IMR-90 (cell line): ENCODE measurements around the gene KCNK18. TPM values are rescaled to one million over a fixed set of nuclear protein-coding genes. Genes with fewer than 3 reads are reported as not detected.

ENCODE experiments used
- ATAC-seq: fragments of 200-7000 bp; cut with Tn5 transposase; 2 replicates; pipeline ENCODE4 v1.9.1; 2020; ENCODE audit warnings: low read depth, mild to moderate bottlenecking, moderate library complexity
- BruUV-seq: library from RNA; stranded (reverse); fragments of 400-500 nt; replicated peaks from 2 replicates; lab custom pipeline; 2021; lab: Mats Ljungman, UMichigan
- CTCF ChIA-PET: fragments of 300-600 bp; formaldehyde crosslinking; extraction: SDS; loops from one replicate; lab custom pipeline; 2021; ENCODE audit warnings: antibody characterized with exemption; lab: Yijun Ruan, JAX
- POLR2A ChIA-PET: fragments of 300-600 bp; sonication (Branson Sonifier 250); formaldehyde crosslinking; loops from one replicate; lab custom pipeline; 2022; ENCODE audit warnings: antibody characterized with exemption; ENCODE audit not compliant: unreplicated experiment; lab: Charles Lee
- DNase-seq: peaks from one replicate; pipeline ENCODE4 v3.0.0; 2013
- H2AFZ ChIP-seq: replicated peaks from 2 replicates; pipeline ENCODE3; 2013; ENCODE audit warnings: low read length, mild to moderate bottlenecking; ENCODE audit not compliant: poor library complexity
- H2AK5ac ChIP-seq: 2 replicates; pipeline ENCODE4 v1.6.1; 2013; ENCODE audit warnings: low read depth, low read length, inconsistent platforms
- H2AK9ac ChIP-seq: replicated peaks from 2 replicates; pipeline ENCODE3; 2013; ENCODE audit warnings: mild to moderate bottlenecking, low read depth, low read length, moderate library complexity; ENCODE audit not compliant: poor library complexity
- H2BK120ac ChIP-seq: 2 replicates; pipeline ENCODE4 v1.6.1; 2013; ENCODE audit warnings: low read depth, low read length, inconsistent platforms
- H2BK15ac ChIP-seq: 3 replicates; pipeline ENCODE4 v1.6.1; 2013; ENCODE audit warnings: low read depth, low read length, inconsistent platforms
- H2BK20ac ChIP-seq: 2 replicates; pipeline ENCODE4 v1.6.1; 2013; ENCODE audit warnings: low read depth, mild to moderate bottlenecking, inconsistent platforms, low read length, moderate library complexity
- H2BK5ac ChIP-seq: 2 replicates; pipeline ENCODE4 v1.6.1; 2013; ENCODE audit warnings: mild to moderate bottlenecking, low read depth, low read length, inconsistent platforms; ENCODE audit not compliant: poor library complexity, severe bottlenecking
- H3K14ac ChIP-seq: replicated peaks from 2 replicates; pipeline ENCODE4 v1.6.1; 2013; ENCODE audit warnings: low read depth, low read length, inconsistent platforms
- H3K18ac ChIP-seq: 2 replicates; pipeline ENCODE4 v1.6.1; 2013; ENCODE audit warnings: low read depth, low read length, control low read depth
- H3K23ac ChIP-seq: 2 replicates; pipeline ENCODE4 v1.6.1; 2013; ENCODE audit warnings: low read depth, low read length, inconsistent platforms
- H3K27ac ChIP-seq: 2 replicates; pipeline ENCODE4 v1.5.1; 2013; ENCODE audit warnings: mild to moderate bottlenecking, control low read depth, low read length; ENCODE audit not compliant: insufficient read depth
- H3K27me3 ChIP-seq: 2 replicates; pipeline ENCODE4 v1.6.1; 2013; ENCODE audit warnings: low read length; ENCODE audit not compliant: control insufficient read depth, insufficient read depth
- H3K36me3 ChIP-seq: 2 replicates; pipeline ENCODE4 v1.6.1; 2013; ENCODE audit warnings: low read length, mixed read lengths; ENCODE audit not compliant: control insufficient read depth, insufficient read depth
- H3K4ac ChIP-seq: 2 replicates; pipeline ENCODE4 v1.6.1; 2013; ENCODE audit warnings: low read depth, low read length, inconsistent platforms
- H3K4me1 ChIP-seq: 2 replicates; pipeline ENCODE4 v1.6.1; 2013; ENCODE audit warnings: low read length, mixed read lengths; ENCODE audit not compliant: control insufficient read depth, insufficient read depth
- H3K4me2 ChIP-seq: 2 replicates; pipeline ENCODE4 v1.6.1; 2013; ENCODE audit warnings: low read depth, mild to moderate bottlenecking, control low read depth, low read length, moderate library complexity
- H3K4me3 ChIP-seq: 2 replicates; pipeline ENCODE4 v1.5.1; 2013; ENCODE audit warnings: low read depth, mild to moderate bottlenecking, control low read depth, low read length, moderate library complexity; ENCODE audit not compliant: insufficient read depth
- H3K56ac ChIP-seq: 2 replicates; pipeline ENCODE4 v1.6.1; 2013; ENCODE audit warnings: low read length, inconsistent platforms; ENCODE audit not compliant: insufficient read depth; ENCODE audit errors: extremely low read depth
- H3K79me1 ChIP-seq, 2 experiments: 2 replicates each; pipeline ENCODE4 v1.6.1; 2013; ENCODE audit warnings: low read length in 2 of 2, inconsistent platforms in 1 of 2, low read depth in 1 of 2
- H3K9ac ChIP-seq: 2 replicates; pipeline ENCODE4 v1.6.1; 2013; ENCODE audit warnings: low read depth, low read length, control low read depth
- H3K9me1 ChIP-seq: 2 replicates; pipeline ENCODE4 v1.6.1; 2013; ENCODE audit warnings: low read length, inconsistent platforms; ENCODE audit not compliant: insufficient read depth
- H3K9me3 ChIP-seq: 2 replicates; pipeline ENCODE4 v1.6.1; 2013; ENCODE audit warnings: low read length; ENCODE audit not compliant: control insufficient read depth, insufficient read depth
- H4K20me1 ChIP-seq: 2 replicates; pipeline ENCODE4 v1.6.1; 2013; ENCODE audit warnings: low read length, inconsistent platforms; ENCODE audit not compliant: insufficient read depth
- H4K5ac ChIP-seq: 2 replicates; pipeline ENCODE4 v1.6.1; 2013; ENCODE audit warnings: mild to moderate bottlenecking, low read depth, low read length, control low read depth
- H4K8ac ChIP-seq, 2 experiments: 2 replicates each; pipeline ENCODE4 v1.6.1; 2013; ENCODE audit warnings: low read depth in 2 of 2, low read length in 2 of 2, control low read depth in 1 of 2, inconsistent platforms in 1 of 2
- H4K91ac ChIP-seq: 2 replicates; pipeline ENCODE4 v1.6.1; 2013; ENCODE audit warnings: low read depth, low read length, inconsistent platforms; ENCODE audit not compliant: insufficient read depth
- BHLHE40 ChIP-seq: fragments of 150-350 bp; IDR thresholded peaks from 2 replicates; pipeline ENCODE4 v1.6.1; 2016; ENCODE audit warnings: mild to moderate bottlenecking, low read depth, low read length
- CEBPB ChIP-seq: IDR thresholded peaks from 2 replicates; pipeline ENCODE4 v1.6.1; 2012; ENCODE audit warnings: low read depth, low read length, improper control_type of control experiment
- CHD1 ChIP-seq: IDR thresholded peaks from 2 replicates; pipeline ENCODE4 v1.6.1; 2012; ENCODE audit warnings: low read depth, low read length, improper control_type of control experiment
- ELK1 ChIP-seq: fragments of 150-350 bp; IDR thresholded peaks from 2 replicates; pipeline ENCODE4 v1.6.1; 2016; ENCODE audit warnings: low read depth, mild to moderate bottlenecking, low read length, moderate library complexity, borderline replicate concordance
- MAFK ChIP-seq: IDR thresholded peaks from 2 replicates; pipeline ENCODE4 v1.6.1; 2012; ENCODE audit warnings: low read depth, low read length, improper control_type of control experiment
- MXI1 ChIP-seq: IDR thresholded peaks from 2 replicates; pipeline ENCODE4 v1.6.1; 2012; ENCODE audit warnings: low read depth, mild to moderate bottlenecking, low read length, moderate library complexity, borderline replicate concordance
- NFE2L2 ChIP-seq: fragments of 150-350 bp; IDR thresholded peaks from 2 replicates; pipeline ENCODE4 v1.6.1; 2016; ENCODE audit warnings: low read depth, mild to moderate bottlenecking, low read length
- POLR2A ChIP-seq: IDR thresholded peaks from 2 replicates; pipeline ENCODE4 v1.6.1; 2012; ENCODE audit warnings: mild to moderate bottlenecking, low read depth, low read length
- RAD21 ChIP-seq: IDR thresholded peaks from 2 replicates; pipeline ENCODE4 v1.6.1; 2012; ENCODE audit warnings: low read length, improper control_type of control experiment
- RCOR1 ChIP-seq: IDR thresholded peaks from 2 replicates; pipeline ENCODE4 v1.6.1; 2012; ENCODE audit warnings: mild to moderate bottlenecking, low read length, improper control_type of control experiment; ENCODE audit not compliant: insufficient replicate concordance
- RFX5 ChIP-seq: IDR thresholded peaks from 2 replicates; pipeline ENCODE4 v1.8.0; 2012; ENCODE audit warnings: low read depth, mild to moderate bottlenecking, low read length, moderate library complexity
- SMC3 ChIP-seq: fragments of 150-350 bp; IDR thresholded peaks from 2 replicates; pipeline ENCODE4 v1.6.1; 2016; ENCODE audit warnings: low read depth, mild to moderate bottlenecking, antibody characterized with exemption, low read length, moderate library complexity
- WGBS, 2 experiments: methylation state at CpG; one replicate each; pipeline versions ENCODE4 v1.1.5 to v1.1.7; 2013; ENCODE audit warnings: missing lambda C conversion rate in 2 of 2; ENCODE audit not compliant: insufficient read length in 1 of 2; ENCODE audit errors: extremely low coverage in 2 of 2; 5-methylcytosine and 5-hydroxymethylcytosine counted together
- dilution Hi-C: fragments of 300-500 bp; cut with HindIII; formaldehyde crosslinking; loops from one replicate; pipeline ENCODE4 v1.14.3; 2018; ENCODE audit warnings: low sequenced_read_pairs; ENCODE audit not compliant: unreplicated experiment
- in situ Hi-C: fragments of 300-500 bp; cut with MboI; formaldehyde crosslinking; loops from 3 replicates; pipeline ENCODE4 v1.14.3; 2019; ENCODE audit warnings: low sequenced_read_pairs, inconsistent platforms, mixed read lengths
- intact Hi-C: fragments of 100-400 bp; cut with micrococcal nuclease; formaldehyde crosslinking; loops from 2 replicates; pipeline ENCODE4 v1.10.0; 2022
- polyA plus RNA-seq, 3 experiments: library from polyadenylated mRNA; depleted of rRNA; stranded (reverse); fragments of >200 nt; gene quantifications; 2 replicates each; pipeline ENCODE4 v1.2.3, GENCODE V29; 2012; ENCODE audit warnings: low replicate concordance in 1 of 3
- total RNA-seq: library from RNA; depleted of rRNA; stranded (reverse); fragments of >200 nt; gene quantifications from 2 replicates; pipeline ENCODE4 v1.2.3, GENCODE V29; 2012
- TF ChIP-seq, protein P1 (sequence below): fragments of 150-350 bp; IDR thresholded peaks from 2 replicates; pipeline ENCODE4 v1.6.1; 2017; ENCODE audit warnings: mild to moderate bottlenecking, antibody characterized with exemption, low read length, low read depth

The KCNK18 gene
- total and polyA plus RNA-seq, 2 of the 4 experiments (the other 2 are of a cell fraction): not detected

DNA sequence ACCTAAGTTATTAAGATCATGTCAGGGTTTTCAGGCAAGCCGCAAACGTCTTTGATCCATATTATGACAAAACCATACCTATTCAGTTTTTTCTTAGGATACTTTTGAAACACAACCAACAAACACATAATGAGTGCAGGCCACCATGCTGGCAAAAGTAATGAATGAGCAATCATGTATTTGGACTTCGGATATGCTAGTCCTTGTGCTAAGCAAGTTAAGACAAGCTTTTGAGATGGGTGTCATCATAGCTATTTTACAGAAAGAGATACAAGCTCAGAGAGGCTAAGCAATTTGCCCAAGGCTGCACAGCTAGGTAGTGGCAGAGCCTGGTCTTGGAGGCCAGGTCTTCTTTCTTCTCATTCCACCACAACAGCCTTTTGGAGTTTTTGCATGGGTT, 12.5 kb upstream of the KCNK18 start:
- in situ Hi-C loops: no loop called here
- POLR2A ChIA-PET: no interaction called here
- no peak overlapping the region for H3K4me3 ChIP-seq

More for the DNA sequence above, 12.5 kb upstream of the KCNK18 start:
- Histone ChIP-seq H3K23ac (no peak overlapping the region), H2BK15ac (no peak overlapping the region), H3K27ac (no peak overlapping the region), H3K56ac (no peak overlapping the region), H4K91ac (no peak overlapping the region), H3K27me3 (peaks cover 3% of the 10 kb centered on the region), H3K79me1 (no peaks in the 10 kb centered on the region), H3K18ac (no peak overlapping the region), H4K20me1 (no peaks in the 10 kb centered on the region), H2AK9ac (no peak overlapping the region), H4K5ac (no peak overlapping the region), H2AK5ac (no peak overlapping the region), H3K36me3 (no peaks in the 10 kb centered on the region), H3K4ac (no peak overlapping the region), H2AFZ (no peak overlapping the region), H2BK20ac (no peak overlapping the region), H3K9ac (no peak overlapping the region), H3K9me3 (no peaks in the 10 kb centered on the region), H2BK5ac (no peak overlapping the region), H3K4me1 (no peaks in the 10 kb centered on the region), H3K9me1 (no peaks in the 10 kb centered on the region), H4K8ac (no peak overlapping the region), H3K14ac (no peak overlapping the region), H2BK120ac (no peak overlapping the region), H3K4me2 (no peak overlapping the region)
- ATAC-seq (no peak), DNase-seq (no peak)
- intact Hi-C loops (no loop called here), dilution Hi-C loops (no loop called here)
- no peak for TF ChIP-seq NFE2L2
- TF ChIP-seq RAD21: no peak
- TF ChIP-seq CEBPB: no peak
- no peak for TF ChIP-seq POLR2A
- no peak for TF ChIP-seq RFX5
- TF ChIP-seq CHD1: no peak
- no peak for TF ChIP-seq RCOR1
- TF ChIP-seq SMC3: no peak
- TF ChIP-seq BHLHE40: no peak
- TF ChIP-seq ELK1: no peak
- no peak for TF ChIP-seq MXI1
- TF ChIP-seq, protein P1, sequence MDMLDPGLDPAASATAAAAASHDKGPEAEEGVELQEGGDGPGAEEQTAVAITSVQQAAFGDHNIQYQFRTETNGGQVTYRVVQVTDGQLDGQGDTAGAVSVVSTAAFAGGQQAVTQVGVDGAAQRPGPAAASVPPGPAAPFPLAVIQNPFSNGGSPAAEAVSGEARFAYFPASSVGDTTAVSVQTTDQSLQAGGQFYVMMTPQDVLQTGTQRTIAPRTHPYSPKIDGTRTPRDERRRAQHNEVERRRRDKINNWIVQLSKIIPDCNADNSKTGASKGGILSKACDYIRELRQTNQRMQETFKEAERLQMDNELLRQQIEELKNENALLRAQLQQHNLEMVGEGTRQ: no peak
- no peak for TF ChIP-seq MAFK
- BruUV-seq: no TSS peak
- CTCF ChIA-PET: no interaction called here
- no CpG with 5 or more reads among the region's 3 CpGs for WGBS, 2 experiments
